Esophagus muscularis mucosa (tissue), 4 donors: ENCODE results near the gene CD99. TPM values are rescaled to one million over a fixed set of nuclear protein-coding genes. Genes with fewer than 3 reads are reported as not detected.

Experiments used
- DNase-seq: peaks from one replicate; pipeline ENCODE4 v3.0.0-alpha.2; 2017; ENCODE audit errors: extremely low spot score
- H3K27ac ChIP-seq, 4 donors: fragments of 200-600 bp; sonication (generic); replicated peaks in 1 of 4; 1 replicate in 3 of 4; 2 replicates in 1 of 4; pipeline ENCODE4 v1.5.1; 2016 to 2019; ENCODE audit warnings: mild to moderate bottlenecking in 1 of 4
- H3K27me3 ChIP-seq, 4 donors: fragments of 200-600 bp; sonication (generic); one replicate each; pipeline versions ENCODE4 v1.5.1 to v1.6.0; 2016 to 2019
- H3K36me3 ChIP-seq, 4 donors: fragments of 200-600 bp; sonication (generic); one replicate each; pipeline ENCODE4 v1.5.1; 2016 to 2019
- H3K4me1 ChIP-seq, 4 donors: fragments of 200-600 bp; sonication (generic); one replicate each; pipeline ENCODE4 v1.5.1; 2016 to 2019
- H3K4me3 ChIP-seq, 4 donors: fragments of 200-600 bp; sonication (generic); 1 replicate in 2 of 4; 2 replicates in 2 of 4; pipeline ENCODE4 v1.5.1; 2016 to 2019; ENCODE audit warnings: mild to moderate bottlenecking in 4 of 4, moderate library complexity in 1 of 4
- H3K9me3 ChIP-seq, 4 donors: fragments of 200-600 bp; sonication (generic); 1 replicate in 3 of 4; 2 replicates in 1 of 4; pipeline ENCODE4 v1.5.1; 2016 to 2019
- CTCF ChIP-seq, 3 experiments: fragments of 200-600 bp in 2 of 3; fragments of 450-650 bp in 1 of 3; sonication (generic) in 2 of 3; IDR thresholded peaks; one replicate each; pipeline ENCODE4 v1.5.1; 2017 to 2019; ENCODE audit warnings: antibody characterized with exemption in 3 of 3, mild to moderate bottlenecking in 2 of 3, moderate library complexity in 1 of 3
- EP300 ChIP-seq: sonication (generic); formaldehyde crosslinking; IDR thresholded peaks from one replicate; pipeline ENCODE4 v1.6.1; 2017; ENCODE audit warnings: antibody characterized with exemption
- POLR2A ChIP-seq: fragments of 450-650 bp; IDR thresholded peaks from one replicate; pipeline ENCODE4 v1.6.1; 2017; ENCODE audit warnings: antibody characterized with exemption, moderate library complexity, mild to moderate bottlenecking, low read depth
- POLR2AphosphoS5 ChIP-seq, 2 donors: sonication (generic); formaldehyde crosslinking; IDR thresholded peaks; one replicate each; pipeline ENCODE4 v1.6.1; 2017; ENCODE audit warnings: antibody characterized with exemption in 2 of 2
- WGBS: methylation state at CpG from one replicate; pipeline ENCODE4 v1.1.5; 2018; 5-methylcytosine and 5-hydroxymethylcytosine counted together
- intact Hi-C: fragments of 100-400 bp; cut with DNase I; formaldehyde crosslinking; loops from one replicate; pipeline ENCODE4 v1.15.1; 2023
- total RNA-seq, 4 donors: library from RNA; depleted of rRNA; stranded (reverse); fragments of >200 nt; gene quantifications; one replicate each; pipeline versions ENCODE4 v1.1.0 to v1.2.1, GENCODE V29; 2016

Gene CD99
- total RNA-seq, 4 donors from 2014 or later: 311 to 469 (median 376) TPM

DNA sequence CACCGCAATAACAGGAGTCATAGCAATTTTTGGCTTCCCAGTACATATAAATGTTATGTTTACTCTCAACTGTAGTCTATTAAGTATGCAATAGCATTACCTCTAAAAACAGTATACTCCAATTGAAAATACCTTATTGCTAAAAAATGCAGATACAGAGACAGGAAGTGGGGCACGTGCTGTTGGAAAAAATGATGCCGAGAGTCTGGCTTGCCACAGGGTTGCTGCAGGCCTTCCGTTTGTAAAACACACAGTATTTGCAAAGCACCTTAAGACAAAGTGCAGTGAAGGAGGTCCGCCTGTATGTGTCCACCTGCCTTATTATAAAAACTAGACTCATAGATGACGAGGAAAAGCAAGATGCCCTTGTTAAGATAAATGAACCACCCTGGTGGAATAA lies 23.5 kb downstream of the CD99 start:
- Histone ChIP-seq H3K4me3 (no peak overlapping the region), H3K27me3 (no peaks in the 10 kb centered on the region), H3K27ac (no peak overlapping the region), H3K36me3 (peaks cover 16 to 78% (median 59%) of the 10 kb centered on the region in 4 donors), H3K4me1 (peaks cover 13 to 26% (median 23%) of the 10 kb centered on the region in 4 donors), H3K9me3 (no peaks in the 10 kb centered on the region)
- 68% methylated on average over 6 of the region's 6 CpGs for WGBS
- no peak for TF ChIP-seq EP300
- TF ChIP-seq POLR2AphosphoS5 (IDR thresholded peaks at IDR 0.05): no peak
- TF ChIP-seq POLR2A: no peak
- no peak for TF ChIP-seq CTCF (IDR thresholded peaks at IDR 0.05)
- intact Hi-C loops: no loop called here
- DNase-seq: no peak

DNA sequence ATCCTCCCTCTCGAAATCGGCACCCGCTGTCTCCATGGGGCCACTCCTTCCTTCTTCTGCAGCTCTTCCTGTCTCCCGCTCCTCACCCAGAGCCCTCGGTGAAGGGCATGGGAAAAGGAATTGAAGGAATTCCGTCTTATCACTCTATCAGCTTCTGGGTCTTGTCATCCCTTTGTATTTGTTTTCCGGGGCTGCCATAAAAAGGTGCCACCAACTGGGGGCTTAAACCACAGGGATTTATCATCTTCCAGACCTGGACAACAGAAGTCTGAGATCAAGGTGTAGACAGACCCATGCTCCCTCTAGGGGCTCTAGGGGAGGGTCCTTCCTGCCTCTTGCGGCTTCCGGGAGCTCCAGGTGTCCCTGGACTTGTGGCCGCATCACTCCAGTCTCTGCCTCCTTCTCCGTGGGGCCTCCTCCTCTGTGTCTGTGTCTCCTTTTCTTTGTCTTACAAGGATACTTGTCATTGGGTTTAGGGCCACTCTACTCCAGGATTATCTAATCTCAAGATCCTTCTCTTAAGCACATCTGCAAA lies 24.0 kb downstream of the CD99 start:
- Histone ChIP-seq H3K4me1 (peaks cover 8 to 20% (median 18%) of the 10 kb centered on the region in 4 donors), H3K27me3 (no peaks in the 10 kb centered on the region), H3K27ac (no peak overlapping the region), H3K4me3 (no peak overlapping the region), H3K36me3 (peaks cover 21 to 84% (median 65%) of the 10 kb centered on the region in 4 donors), H3K9me3 (no peaks in the 10 kb centered on the region)
- TF ChIP-seq POLR2AphosphoS5 (IDR thresholded peaks at IDR 0.05) (no peak), EP300 (no peak), CTCF (IDR thresholded peaks at IDR 0.05) (no peak), POLR2A (no peak)
- WGBS: 86% methylated on average over 11 of the region's 11 CpGs
- intact Hi-C loops: no loop called here
- no peak for DNase-seq

DNA sequence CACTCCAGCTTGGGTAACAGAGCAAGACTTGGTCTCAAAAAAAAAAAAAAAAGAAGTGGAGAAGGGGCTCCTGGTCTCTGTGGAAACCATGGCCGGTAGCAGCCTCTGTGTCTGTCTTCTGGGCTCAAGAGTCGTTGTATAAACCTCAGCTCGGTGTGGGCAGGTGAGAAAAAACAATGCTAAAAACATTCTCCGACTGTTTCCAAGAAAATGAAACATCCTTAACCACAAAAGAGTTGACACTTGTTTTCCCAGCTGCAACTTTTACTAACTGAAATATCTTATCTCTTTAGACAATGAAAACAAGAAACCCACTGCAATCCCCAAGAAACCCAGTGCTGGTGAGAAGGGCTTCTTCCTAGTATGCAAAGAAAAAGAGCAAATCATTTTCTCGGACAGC lies 26.2 kb downstream of the CD99 start:
- H3K27ac ChIP-seq: no peak overlapping the region
- H3K4me1 ChIP-seq: peaks cover 0 to 7% (median 3%) of the 10 kb centered on the region in 4 donors
- intact Hi-C loops: no loop called here
- no peaks in the 10 kb centered on the region for H3K9me3 ChIP-seq
- no peak overlapping the region for H3K4me3 ChIP-seq
- 81% methylated on average over 5 of the region's 5 CpGs for WGBS
- H3K36me3 ChIP-seq: peaks cover 23 to 97% (median 78%) of the 10 kb centered on the region in 4 donors
- H3K27me3 ChIP-seq: no peaks in the 10 kb centered on the region
- TF ChIP-seq CTCF (IDR thresholded peaks at IDR 0.05) (no peak), POLR2A (no peak), EP300 (no peak), POLR2AphosphoS5 (IDR thresholded peaks at IDR 0.05) (no peak)
- DNase-seq: no peak

DNA sequence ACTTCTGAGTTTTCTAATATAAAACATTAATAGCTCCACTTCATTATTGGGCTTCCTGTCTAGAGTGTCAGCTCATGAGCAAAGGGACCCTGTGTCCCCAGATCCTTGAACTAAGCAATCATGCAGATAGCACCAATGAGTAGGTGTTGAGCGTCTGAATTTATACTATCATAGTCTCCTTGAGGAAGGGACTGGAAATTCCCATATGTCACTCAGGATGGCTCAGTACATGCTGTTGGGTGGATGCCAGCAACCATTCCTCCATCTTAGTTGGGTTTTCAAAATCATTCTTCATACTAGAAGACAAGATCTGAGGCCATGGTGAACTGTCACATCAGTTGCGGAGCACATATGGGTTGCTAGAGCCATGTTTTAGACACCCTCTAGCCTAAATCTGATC lies 27.7 kb downstream of the CD99 start:
- intact Hi-C loops: no loop called here
- Histone ChIP-seq H3K4me1 (no peaks in the 10 kb centered on the region), H3K27ac (no peak overlapping the region), H3K9me3 (no peaks in the 10 kb centered on the region), H3K36me3 (peaks cover 38 to 97% (median 87%) of the 10 kb centered on the region in 4 donors), H3K4me3 (no peak overlapping the region), H3K27me3 (no peaks in the 10 kb centered on the region)
- TF ChIP-seq POLR2A (no peak), CTCF (IDR thresholded peaks at IDR 0.05) (no peak), POLR2AphosphoS5 (IDR thresholded peaks at IDR 0.05) (no peak), EP300 (no peak)
- DNase-seq: no peak
- WGBS: 100% methylated on average over 1 of the region's 2 CpGs

DNA sequence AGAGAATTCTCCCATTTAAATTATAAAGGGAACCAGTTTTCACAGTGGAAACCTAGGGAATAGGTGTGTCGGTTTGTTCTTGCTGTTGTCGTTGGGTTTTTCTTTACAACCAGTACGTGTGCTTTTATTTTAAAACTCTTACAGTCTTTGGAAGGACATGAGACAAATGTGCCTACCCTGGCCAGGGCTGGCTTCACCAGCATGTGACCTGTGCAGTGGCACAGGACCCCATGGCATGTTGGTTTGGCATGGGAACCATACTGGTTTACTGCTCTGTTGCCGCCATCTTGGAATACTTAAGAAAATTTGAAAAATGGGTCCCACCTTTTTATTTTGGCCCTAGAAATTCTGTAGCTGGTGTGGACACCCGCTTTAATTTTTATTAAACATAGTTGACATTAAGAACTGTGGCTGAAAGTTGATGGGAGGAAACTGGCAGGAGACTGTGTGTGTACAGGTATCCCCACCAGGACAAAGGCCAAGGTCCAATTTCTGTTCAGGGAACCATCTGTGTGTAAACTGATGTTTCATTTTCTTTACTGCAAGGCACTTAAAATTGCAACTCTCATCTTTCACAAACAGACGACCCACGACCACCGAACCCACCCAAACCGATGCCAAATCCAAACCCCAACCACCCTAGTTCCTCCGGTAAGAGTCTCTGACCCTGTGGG lies 28.8 kb downstream of the CD99 start:
- 95% methylated on average over 10 of the region's 10 CpGs for WGBS
- intact Hi-C loops: no loop called here
- no peak overlapping the region for H3K4me3 ChIP-seq
- no peaks in the 10 kb centered on the region for H3K9me3 ChIP-seq
- H3K27me3 ChIP-seq: no peaks in the 10 kb centered on the region
- TF ChIP-seq POLR2A (no peak), POLR2AphosphoS5 (IDR thresholded peaks at IDR 0.05) (no peak), EP300 (no peak), CTCF (IDR thresholded peaks at IDR 0.05) (no peak)
- no peak overlapping the region for H3K27ac ChIP-seq
- DNase-seq: no peak
- H3K36me3 ChIP-seq: peaks cover 49 to 100% (median 93%) of the 10 kb centered on the region in 4 donors
- H3K4me1 ChIP-seq: no peaks in the 10 kb centered on the region
